Motor neuron (in vitro differentiated cells): ENCODE measurements around the gene USP48. TPM values are rescaled to one million over a fixed set of nuclear protein-coding genes. Genes with fewer than 3 reads are reported as not detected.
A peak's percentile ranks its signal among the peaks of the same experiment; 100 is the strongest.

Experiments
- ATAC-seq, 8 experiments: fragments of 200-7000 bp; cut with Tn5 transposase; replicated peaks in 6 of 8; 2 replicates each; pipeline ENCODE4 v1.8.0; 2021; ENCODE audit warnings: mild to moderate bottlenecking in 8 of 8, moderate library complexity in 8 of 8
- H3K27ac ChIP-seq, 2 donors: fragments of 250-450 bp; sonication (Bioruptor Pico); 2 replicates each; pipeline ENCODE4 v1.9.0; 2021; ENCODE audit warnings: antibody characterized with exemption in 2 of 2, mild to moderate bottlenecking in 2 of 2, moderate library complexity in 1 of 2
- H3K4me1 ChIP-seq, 2 donors: fragments of 250-450 bp; sonication (Bioruptor Pico); replicated peaks in 1 of 2; 2 replicates each; pipeline ENCODE4 v1.6.1; 2021; ENCODE audit warnings: antibody characterized with exemption in 2 of 2, mild to moderate bottlenecking in 2 of 2, moderate library complexity in 1 of 2
- H3K4me3 ChIP-seq, 5 donors: fragments of 250-450 bp; sonication (Bioruptor Pico); 2 replicates each; pipeline ENCODE4 v1.9.0; 2021; ENCODE audit warnings: antibody characterized with exemption in 5 of 5, mild to moderate bottlenecking in 5 of 5, moderate library complexity in 4 of 5
- WGBS, 10 experiments: fragments of 450-650 bp; shearing (Covaris generic); methylation state at CpG; one replicate each; pipeline ENCODE4 v1.0.0; 2022; 5-methylcytosine and 5-hydroxymethylcytosine counted together
- in situ Hi-C, 9 experiments: fragments of 400-800 bp; cut with MboI; loops; one replicate each; pipeline ENCODE4 v1.15.0; 2021; ENCODE audit warnings: low sequenced_read_pairs in 9 of 9, low pct_unique_long_range_greater_than_20kb in 2 of 9; ENCODE audit not compliant: unreplicated experiment in 9 of 9
- total RNA-seq, 8 experiments: library from RNA; unstranded; fragments of 300-600 nt; gene quantifications; 2 replicates each; pipeline versions ENCODE4 v1.2.3 to v1.2.4, GENCODE V29; 2022

The USP48 gene
- total RNA-seq, 8 experiments from 2014 or later, result 34.1 to 84.9 (median 54.9) TPM

GRCh38 chr1:21823206-21823979, 40.4 kb upstream of the USP48 start:
- ATAC-seq, result peak in 2 of 8 experiments; percentile 10 to 12
- H3K4me1 ChIP-seq, result peaks cover 0 to 3% of the 10 kb centered on the region in 2 donors
- H3K4me3 ChIP-seq, result no peak overlapping the region
- no peak overlapping the region for H3K27ac ChIP-seq
- 87 to 100% (median 93%) methylated on average over 1 to 11 of the region's 44 CpGs; no CpG with 5 or more reads in 4 of the 10 experiments for WGBS, 10 experiments
- in situ Hi-C loops, result no loop called here

- Histone ChIP-seq H3K4me1 (peaks cover 0 to 3% of the 10 kb centered on the region in 2 donors), H3K4me3 (no peak overlapping the region), H3K27ac (no peak overlapping the region)
- 20 to 70% methylated on average over 1 to 4 of the region's 9 CpGs; no CpG with 5 or more reads in 8 of the 10 experiments for WGBS, 10 experiments
- in situ Hi-C loops, result no loop called here
- peak; percentile 40 to 75 (median 62) for ATAC-seq
Observed at GRCh38 chr1:21822349-21822748, 39.4 kb upstream of the USP48 start.

GRCh38 chr1:21821385-21822019, 38.6 kb upstream of the USP48 start:
- Histone ChIP-seq H3K27ac (no peak overlapping the region), H3K4me3 (no peak overlapping the region), H3K4me1 (peaks cover 0 to 3% of the 10 kb centered on the region in 2 donors)
- 67 to 100% (median 89%) methylated on average over 1 to 9 of the region's 11 CpGs; no CpG with 5 or more reads in 4 of the 10 experiments for WGBS, 10 experiments
- in situ Hi-C loops, result no loop called here
- ATAC-seq, result peak in 3 of 8 experiments; percentile 9 to 23 (median 19)

GRCh38 chr1:21820597-21821232, 37.8 kb upstream of the USP48 start:
- 87 to 100% (median 95%) methylated on average over 2 to 9 of the region's 9 CpGs; no CpG with 5 or more reads in 4 of the 10 experiments for WGBS, 10 experiments
- ATAC-seq, result no peak
- H3K4me1 ChIP-seq, result peaks cover 0 to 3% of the 10 kb centered on the region in 2 donors
- H3K27ac ChIP-seq, result no peak overlapping the region
- no peak overlapping the region for H3K4me3 ChIP-seq
- in situ Hi-C loops, result no loop called here

GRCh38 chr1:21818656-21819055, 35.7 kb upstream of the USP48 start:
- 33 to 35% methylated on average over 1 to 5 of the region's 10 CpGs; no CpG with 5 or more reads in 8 of the 10 experiments for WGBS, 10 experiments
- ATAC-seq, result peak in 3 of 8 experiments; percentile 7 to 8 (median 8)
- no peak overlapping the region for H3K27ac ChIP-seq
- no peak overlapping the region for H3K4me3 ChIP-seq
- in situ Hi-C loops, result no loop called here
- H3K4me1 ChIP-seq, result peaks cover 0 to 3% of the 10 kb centered on the region in 2 donors

GRCh38 chr1:21816602-21817302, 33.8 kb upstream of the USP48 start:
- H3K27ac ChIP-seq, result no peak overlapping the region
- ATAC-seq, result peak in 1 of 8 experiments; percentile 10
- no peak overlapping the region for H3K4me3 ChIP-seq
- WGBS, 10 experiments, result 59 to 100% (median 92%) methylated on average over 3 to 8 of the region's 8 CpGs; no CpG with 5 or more reads in 2 of the 10 experiments
- H3K4me1 ChIP-seq, result no peaks in the 10 kb centered on the region
- in situ Hi-C loops, result no loop called here

- in situ Hi-C loops, result no loop called here
- no peak overlapping the region for H3K27ac ChIP-seq
- no peaks in the 10 kb centered on the region for H3K4me1 ChIP-seq
- ATAC-seq, result no peak
- H3K4me3 ChIP-seq, result no peak overlapping the region
- WGBS, 10 experiments, result 60 to 100% (median 87%) methylated on average over 1 to 10 of the region's 12 CpGs; no CpG with 5 or more reads in 1 of the 10 experiments
Observed at GRCh38 chr1:21815724-21816321, 32.9 kb upstream of the USP48 start.

- Histone ChIP-seq H3K27ac (no peak overlapping the region), H3K4me3 (no peak overlapping the region), H3K4me1 (no peaks in the 10 kb centered on the region)
- in situ Hi-C loops, result no loop called here
- WGBS, 10 experiments, result 88 to 100% (median 96%) methylated on average over 1 to 12 of the region's 15 CpGs; no CpG with 5 or more reads in 1 of the 10 experiments
- peak in 3 of 8 experiments; percentile 4 to 13 (median 4) for ATAC-seq
Observed at GRCh38 chr1:21814981-21815582, 32.1 kb upstream of the USP48 start.

GRCh38 chr1:21814241-21814918, 31.4 kb upstream of the USP48 start:
- peak overlapping the region in 3 of 5 donors; percentile 5 to 18 (median 14) for H3K4me3 ChIP-seq
- ATAC-seq, result peak in 6 of 8 experiments; percentile 53 to 87 (median 77)
- no peaks in the 10 kb centered on the region for H3K4me1 ChIP-seq
- in situ Hi-C loops, result no loop called here
- 14 to 67% (median 32%) methylated on average over 1 to 15 of the region's 65 CpGs; no CpG with 5 or more reads in 4 of the 10 experiments for WGBS, 10 experiments
- no peak overlapping the region for H3K27ac ChIP-seq

- ATAC-seq, result no peak
- in situ Hi-C loops, result no loop called here
- no peak overlapping the region for H3K27ac ChIP-seq
- WGBS, 10 experiments, result 88 to 97% (median 92%) methylated on average over 2 to 3 of the region's 3 CpGs; no CpG with 5 or more reads in 7 of the 10 experiments
- no peak overlapping the region for H3K4me3 ChIP-seq
- H3K4me1 ChIP-seq, result no peaks in the 10 kb centered on the region
Observed at GRCh38 chr1:21813542-21813941, 30.6 kb upstream of the USP48 start.

GRCh38 chr1:21811875-21812305, 28.9 kb upstream of the USP48 start, which contains the start of gene LDLRAD2:
Gene LDLRAD2, plus strand, starts transcription at chr1:21812265. Its CDS starts 187 bp downstream, at chr1:21812452.
- Histone ChIP-seq H3K4me1 (no peaks in the 10 kb centered on the region), H3K27ac (no peak within 1 kb of the TSS), H3K4me3 (no peak within 1 kb of the TSS)
- in situ Hi-C loops, result no loop called here
- peak in 4 of 8 experiments; percentile 21 to 34 (median 26) for ATAC-seq
- WGBS, 10 experiments, result 0 to 90% (median 58%) methylated on average over 1 of the region's 2 CpGs; no CpG with 5 or more reads in 4 of the 10 experiments
